H1 (cell line): ENCODE measurements around the gene IGFBP1. TPM values are rescaled to one million over a fixed set of nuclear protein-coding genes. Genes with fewer than 3 reads are reported as not detected.

Source experiments
- CTCF ChIA-PET: fragments of 300-600 bp; sonication (Branson Sonifier 250); formaldehyde crosslinking; loops from one replicate; lab custom pipeline; 2021; ENCODE audit not compliant: partially characterized antibody; lab: Charles Lee
- POLR2A ChIA-PET: fragments of 300-600 bp; sonication (Branson Sonifier 250); formaldehyde crosslinking; loops from one replicate; lab custom pipeline; 2021; ENCODE audit warnings: inconsistent platforms; ENCODE audit not compliant: partially characterized antibody; lab: Charles Lee
- DNase-seq, 2 experiments: peaks; one replicate each; pipeline versions ENCODE4 v3.0.0 to v3.0.0-alpha.2; 2010 to 2022; ENCODE audit warnings: low spot score in 2 of 2, low read depth in 1 of 2, mixed read lengths in 1 of 2
- FAIRE-seq: peaks from 2 replicates; lab custom pipeline; 2011; peaks lifted over from hg19 to GRCh38; lab: Jason Lieb, UNC
- H2AFZ ChIP-seq: 2 replicates; pipeline ENCODE4 v1.8.1; 2012; ENCODE audit warnings: low read length, inconsistent platforms
- H2AK5ac ChIP-seq: 2 replicates; pipeline ENCODE4 v1.6.1; 2013; ENCODE audit warnings: low read depth, low read length
- H2BK120ac ChIP-seq: replicated peaks from 2 replicates; pipeline ENCODE3; 2013; ENCODE audit warnings: low read depth, low read length, inconsistent platforms
- H2BK12ac ChIP-seq: 2 replicates; pipeline ENCODE4 v1.6.1; 2013; ENCODE audit warnings: low read depth, low read length
- H2BK15ac ChIP-seq: 2 replicates; pipeline ENCODE4 v1.6.1; 2013; ENCODE audit warnings: low read length
- H2BK20ac ChIP-seq: 2 replicates; pipeline ENCODE4 v1.6.1; 2013; ENCODE audit warnings: low read length
- H2BK5ac ChIP-seq: 2 replicates; pipeline ENCODE4 v1.6.1; 2013; ENCODE audit warnings: low read depth, low read length
- H3K14ac ChIP-seq: 2 replicates; pipeline ENCODE4 v1.6.1; 2013; ENCODE audit warnings: inconsistent platforms; ENCODE audit not compliant: insufficient read length
- H3K18ac ChIP-seq: 2 replicates; pipeline ENCODE4 v1.6.1; 2013; ENCODE audit warnings: low read length; ENCODE audit errors: extremely low read depth
- H3K23ac ChIP-seq: 2 replicates; pipeline ENCODE4 v1.6.1; 2013; ENCODE audit warnings: inconsistent platforms; ENCODE audit not compliant: insufficient read length
- H3K23me2 ChIP-seq: 2 replicates; pipeline ENCODE4 v1.6.1; 2013; ENCODE audit warnings: low read depth, low read length
- H3K27ac ChIP-seq: 2 replicates; pipeline ENCODE4 v1.6.1; 2011; ENCODE audit warnings: low read depth, low read length, inconsistent platforms
- H3K27me3 ChIP-seq, 4 experiments: replicated peaks in 1 of 4; 1 replicate in 1 of 4; 2 replicates in 3 of 4; pipeline versions ENCODE4 v1.6.1 to v1.8.1; 2011 to 2013; ENCODE audit warnings: low read length in 3 of 4, mild to moderate bottlenecking in 3 of 4, inconsistent platforms in 2 of 4, mixed read lengths in 2 of 4, moderate library complexity in 1 of 4; ENCODE audit not compliant: control insufficient read depth in 3 of 4, insufficient read depth in 3 of 4; ENCODE audit errors: extremely low read depth in 1 of 4
- H3K36me3 ChIP-seq, 4 experiments: 2 replicates each; pipeline versions ENCODE4 v1.6.1 to v1.8.1; 2011 to 2013; ENCODE audit warnings: mild to moderate bottlenecking in 4 of 4, low read length in 3 of 4, moderate library complexity in 2 of 4, control low read depth in 1 of 4, inconsistent platforms in 1 of 4; ENCODE audit not compliant: insufficient read depth in 4 of 4, control insufficient read depth in 2 of 4
- H3K4ac ChIP-seq: replicated peaks from 2 replicates; pipeline ENCODE3; 2013; ENCODE audit warnings: low read length, low read depth, mixed read lengths, inconsistent platforms; ENCODE audit not compliant: insufficient read length
- H3K4me1 ChIP-seq, 4 experiments: replicated peaks in 1 of 4; 1 replicate in 1 of 4; 2 replicates in 3 of 4; pipeline versions ENCODE4 v1.6.1 to v1.8.1; 2011 to 2013; ENCODE audit warnings: low read length in 3 of 4, inconsistent platforms in 2 of 4, mixed read lengths in 1 of 4; ENCODE audit not compliant: insufficient read depth in 4 of 4, control insufficient read depth in 3 of 4
- H3K4me2 ChIP-seq, 2 experiments: 2 replicates each; pipeline versions ENCODE4 v1.6.1 to v1.8.1; 2011 to 2013; ENCODE audit warnings: low read depth in 2 of 2, low read length in 2 of 2, control low read depth in 1 of 2, inconsistent platforms in 1 of 2, mild to moderate bottlenecking in 1 of 2; ENCODE audit not compliant: insufficient read depth in 1 of 2
- H3K4me3 ChIP-seq, 4 experiments: fragments of 200-600, 300-600 bp in 1 of 4; sonication (generic), shearing (Covaris generic), sonication (Bioruptor Twin) in 1 of 4; 2 replicates each; pipeline versions ENCODE4 v1.5.1 to v1.8.1; 2011 to 2016; ENCODE audit warnings: low read length in 4 of 4, low read depth in 3 of 4, control low read depth in 2 of 4, inconsistent platforms in 2 of 4, mild to moderate bottlenecking in 2 of 4, mixed read lengths in 1 of 4, moderate library complexity in 1 of 4; ENCODE audit not compliant: insufficient read depth in 2 of 4; ENCODE audit errors: extremely low read depth in 1 of 4
- H3K56ac ChIP-seq: replicated peaks from 2 replicates; pipeline ENCODE3; 2013; ENCODE audit warnings: low read depth, mild to moderate bottlenecking, mixed read lengths, low read length, inconsistent platforms; ENCODE audit not compliant: insufficient read length
- H3K79me1 ChIP-seq: 2 replicates; pipeline ENCODE4 v1.6.1; 2013; ENCODE audit warnings: low read depth, low read length, control low read depth
- H3K79me2 ChIP-seq, 2 experiments: 2 replicates each; pipeline versions ENCODE4 v1.6.1 to v1.8.1; 2012 to 2013; ENCODE audit warnings: low read length in 2 of 2, mild to moderate bottlenecking in 2 of 2, inconsistent platforms in 1 of 2; ENCODE audit not compliant: insufficient read depth in 2 of 2, control insufficient read depth in 1 of 2
- H3K9ac ChIP-seq, 4 experiments: replicated peaks in 1 of 4; 1 replicate in 1 of 4; 2 replicates in 3 of 4; pipeline versions ENCODE4 v1.6.1 to v1.8.1; 2011 to 2013; ENCODE audit warnings: low read depth in 3 of 4, low read length in 3 of 4, control low read depth in 2 of 4, mild to moderate bottlenecking in 2 of 4, moderate library complexity in 2 of 4, inconsistent platforms in 1 of 4; ENCODE audit errors: extremely low read depth in 1 of 4
- H3K9me3 ChIP-seq, 2 experiments: 2 replicates each; pipeline versions ENCODE4 v1.6.1 to v1.8.1; 2012 to 2013; ENCODE audit warnings: mild to moderate bottlenecking in 2 of 2, moderate library complexity in 2 of 2, control low read depth in 1 of 2, inconsistent platforms in 1 of 2, low read depth in 1 of 2, low read length in 1 of 2, mixed read lengths in 1 of 2; ENCODE audit not compliant: insufficient read depth in 2 of 2
- H4K20me1 ChIP-seq, 2 experiments: replicated peaks in 1 of 2; 2 replicates each; pipeline versions ENCODE3 to v1.8.1; 2011 to 2013; ENCODE audit warnings: inconsistent platforms in 2 of 2, low read length in 2 of 2, mild to moderate bottlenecking in 1 of 2; ENCODE audit not compliant: insufficient read depth in 2 of 2, control insufficient read depth in 1 of 2
- H4K5ac ChIP-seq: 2 replicates; pipeline ENCODE4 v1.6.1; 2013; ENCODE audit warnings: low read length, low read depth, mixed read lengths, inconsistent platforms; ENCODE audit not compliant: insufficient read length
- H4K8ac ChIP-seq: 2 replicates; pipeline ENCODE4 v1.8.0; 2013; ENCODE audit warnings: mild to moderate bottlenecking, moderate library complexity, low read length, inconsistent platforms; ENCODE audit not compliant: insufficient read depth; ENCODE audit errors: extremely low read depth
- H4K91ac ChIP-seq: replicated peaks from 2 replicates; pipeline ENCODE3; 2013; ENCODE audit warnings: low read length, mixed read lengths, inconsistent platforms; ENCODE audit not compliant: insufficient read length
- CBX8 ChIP-seq: fragments of 300-800, 300-1000 bp; sonication (generic); IDR thresholded peaks from 2 replicates; pipeline ENCODE4 v1.7.1; 2016; ENCODE audit warnings: low read depth, low read length, borderline replicate concordance
- CTCF ChIP-seq, 3 experiments: IDR thresholded peaks; 1 replicate in 2 of 3; 2 replicates in 1 of 3; pipeline versions ENCODE4 v1.5.1 to v1.6.1; 2011; ENCODE audit warnings: low read length in 3 of 3, mild to moderate bottlenecking in 3 of 3, inconsistent platforms in 2 of 3, low read depth in 1 of 3, moderate library complexity in 1 of 3; ENCODE audit not compliant: insufficient read depth in 1 of 3; ENCODE audit errors: control extremely low read depth in 1 of 3
- JUND ChIP-seq: IDR thresholded peaks from 2 replicates; pipeline ENCODE4 v1.6.1; 2011; ENCODE audit warnings: mild to moderate bottlenecking, improper control_type of control experiment, low read length
- POLR2A ChIP-seq, 2 experiments: IDR thresholded peaks; 1 replicate in 1 of 2; 2 replicates in 1 of 2; pipeline ENCODE4 v1.6.1; 2011; ENCODE audit warnings: low read depth in 2 of 2, low read length in 2 of 2, mild to moderate bottlenecking in 2 of 2; ENCODE audit errors: control extremely low read depth in 1 of 2
- SAP30 ChIP-seq: fragments of 300-600 bp; sonication (generic); IDR thresholded peaks from 2 replicates; pipeline ENCODE4 v1.7.1; 2012; ENCODE audit warnings: low read length, moderate library complexity, mild to moderate bottlenecking, inconsistent platforms; ENCODE audit not compliant: insufficient read depth, insufficient replicate concordance
- SIX5 ChIP-seq: IDR thresholded peaks from 2 replicates; pipeline ENCODE4 v1.6.1; 2011; ENCODE audit warnings: mild to moderate bottlenecking, low read depth, low read length
- SP2 ChIP-seq: IDR thresholded peaks from 2 replicates; pipeline ENCODE4 v1.6.1; 2012; ENCODE audit warnings: mild to moderate bottlenecking, low read length, inconsistent platforms
- WGBS, 2 experiments: shearing (Covaris generic) in 1 of 2; methylation state at CpG; one replicate each; pipeline versions ENCODE4 v1.1.6 to v1.1.7; 2013 to 2015; ENCODE audit warnings: low lambda C conversion rate in 2 of 2, mixed read lengths in 2 of 2, inconsistent platforms in 1 of 2, low coverage in 1 of 2, missing lambda C conversion rate in 1 of 2; ENCODE audit not compliant: insufficient replicate concordance in 2 of 2, insufficient coverage in 1 of 2, insufficient read length in 1 of 2; ENCODE audit errors: extremely low coverage in 1 of 2, missing lambda C conversion rate in 1 of 2; 5-methylcytosine and 5-hydroxymethylcytosine counted together
- polyA plus RNA-seq, 7 experiments: library from polyadenylated mRNA; depleted of rRNA in 3 of 7; stranded (reverse) in 5 of 7; unstranded in 2 of 7; fragments of >200 nt in 5 of 7; fragments of 200-250 nt in 2 of 7; gene quantifications; 1 replicate in 5 of 7; 2 replicates in 1 of 7; 4 replicates in 1 of 7; pipeline versions ENCODE4 v1.2.1 to v1.2.3, GENCODE V29; 2011 to 2013; ENCODE audit warnings: missing spikeins in 2 of 7, mixed read lengths in 2 of 7
- total RNA-seq: library from RNA; stranded (reverse); fragmentation: NEBNext Ultra II Directional; extraction: Animal tissue kit (Norgen Biotek cat#: 25700); gene quantifications from 2 replicates; pipeline ENCODE4 v1.2.1, GENCODE V29; 2021

The IGFBP1 gene
- total and polyA plus RNA-seq, 2 of the 8 experiments (the other 6 are each of a cell fraction or from before 2014, with no cell fraction given) = not detected

GRCh38 chr7:45917064-45917463 is 28.8 kb downstream of the IGFBP1 start:
- Histone ChIP-seq H4K5ac (no peak overlapping the region), H3K4me1 (peaks cover 4 to 19% (median 5%) of the 10 kb centered on the region in 4 experiments; a peak in 6 of 7 replicates), H3K18ac (no peak overlapping the region), H3K4ac (no peak overlapping the region), H3K23ac (no peak overlapping the region), H3K9me3 (no peaks in the 10 kb centered on the region), H3K79me2 (no peaks in the 10 kb centered on the region), H2BK20ac (no peak overlapping the region), H2AFZ (no peak overlapping the region), H3K23me2 (peaks cover 10% of the 10 kb centered on the region; the same call in 1 of the 2 replicates), H2BK120ac (no peak overlapping the region), H3K4me2 (no peak overlapping the region), H3K9ac (no peak overlapping the region), H3K56ac (no peak overlapping the region), H3K14ac (no peak overlapping the region), H3K79me1 (no peaks in the 10 kb centered on the region), H2BK15ac (no peak overlapping the region), H2BK5ac (no peak overlapping the region), H3K36me3 (peaks cover 0 to 6% (median 2%) of the 10 kb centered on the region in 4 experiments; a peak in 5 of 8 replicates), H2AK5ac (no peak overlapping the region), H4K20me1 (peaks cover 2% of the 10 kb centered on the region in 2 experiments), H2BK12ac (no peak overlapping the region), H3K4me3 (no peak overlapping the region), H3K27me3 (peaks cover 13 to 40% (median 32%) of the 10 kb centered on the region in 4 experiments), H4K91ac (no peak overlapping the region), H4K8ac (no peak overlapping the region), H3K27ac (no peak overlapping the region)
- ChIA-PET CTCF (interaction anchor here (0.6 to 15.3 kb wide), 24 partner anchors 8 to 1266 kb away, joined by 3 to 242 read pairs (median 5); partner anchors contain the start of gene IGFBP1), POLR2A (interaction anchor here (0.6 kb wide), 1 partner anchor 30 kb away, joined by 3 read pairs; no protein-coding TSS in a partner anchor)
- FAIRE-seq (no peak), DNase-seq (no peak)
- 87% methylated on average over 14 of the region's 14 CpGs; no CpG with 5 or more reads in 1 of the 2 experiments for WGBS, 2 experiments
- TF ChIP-seq SAP30 = no peak
- no peak for TF ChIP-seq CBX8
- TF ChIP-seq SP2 = no peak
- TF ChIP-seq JUND = no peak
- no peak for TF ChIP-seq SIX5
- TF ChIP-seq POLR2A (IDR thresholded peaks at IDR 0.05; ENCODE audit: control extremely low read depth in 1 of 2, low read depth in 2 of 2, low read length in 2 of 2) = no peak
- no peak for TF ChIP-seq CTCF (IDR thresholded peaks at IDR 0.05; ENCODE audit: control extremely low read depth in 1 of 3, insufficient read depth in 1 of 3, low read depth in 1 of 3, low read length in 3 of 3)
